Lower lobe of right lung (tissue), 2 donors: ENCODE data around the gene GFER. TPM values are rescaled to one million over a fixed set of nuclear protein-coding genes. Genes with fewer than 3 reads are reported as not detected.

ENCODE experiments used
- ATAC-seq, 2 donors: fragments of 200-7000 bp; cut with Tn5 transposase; one replicate each; pipeline ENCODE4 v1.9.1; 2020 to 2022; ENCODE audit warnings: mild to moderate bottlenecking in 2 of 2, moderate library complexity in 2 of 2
- DNase-seq: peaks from one replicate; pipeline ENCODE4 v3.0.0-alpha.2; 2020
- H3K27ac ChIP-seq: fragments of 200-600 bp; one replicate; pipeline ENCODE4 v1.8.0; 2022
- H3K27me3 ChIP-seq: fragments of 200-600 bp; one replicate; pipeline ENCODE4 v1.8.0; 2022; ENCODE audit warnings: low read depth
- H3K36me3 ChIP-seq: fragments of 200-600 bp; one replicate; pipeline ENCODE4 v1.8.0; 2022; ENCODE audit warnings: mild to moderate bottlenecking
- H3K4me1 ChIP-seq: fragments of 200-600 bp; one replicate; pipeline ENCODE4 v1.8.0; 2022
- H3K4me3 ChIP-seq: fragments of 200-600 bp; one replicate; pipeline ENCODE4 v1.8.0; 2022; ENCODE audit warnings: mild to moderate bottlenecking
- H3K9me3 ChIP-seq: fragments of 200-600 bp; one replicate; pipeline ENCODE4 v1.8.0; 2022
- intact Hi-C: fragments of 100-400 bp; cut with DNase I; formaldehyde crosslinking; loops from one replicate; pipeline ENCODE4 v1.11.0; 2022
- total RNA-seq: library from RNA; stranded (reverse); fragmentation: NEBNext Ultra II Directional; extraction: Animal tissue kit (Norgen Biotek cat#: 25700); gene quantifications from one replicate; pipeline ENCODE4 v1.2.1, GENCODE V29; 2021
- TF ChIP-seq, protein P1 (sequence below): fragments of 200-600 bp; IDR thresholded peaks from one replicate; pipeline ENCODE4 v1.8.0; 2022; ENCODE audit warnings: antibody characterized with exemption, mild to moderate bottlenecking
- donor health status: DM: no; HTN: yes; CAD: no; lungs with severe emphysema.

Gene GFER
- total RNA-seq, 1 donor from 2014 or later = 24.7 TPM

DNA sequence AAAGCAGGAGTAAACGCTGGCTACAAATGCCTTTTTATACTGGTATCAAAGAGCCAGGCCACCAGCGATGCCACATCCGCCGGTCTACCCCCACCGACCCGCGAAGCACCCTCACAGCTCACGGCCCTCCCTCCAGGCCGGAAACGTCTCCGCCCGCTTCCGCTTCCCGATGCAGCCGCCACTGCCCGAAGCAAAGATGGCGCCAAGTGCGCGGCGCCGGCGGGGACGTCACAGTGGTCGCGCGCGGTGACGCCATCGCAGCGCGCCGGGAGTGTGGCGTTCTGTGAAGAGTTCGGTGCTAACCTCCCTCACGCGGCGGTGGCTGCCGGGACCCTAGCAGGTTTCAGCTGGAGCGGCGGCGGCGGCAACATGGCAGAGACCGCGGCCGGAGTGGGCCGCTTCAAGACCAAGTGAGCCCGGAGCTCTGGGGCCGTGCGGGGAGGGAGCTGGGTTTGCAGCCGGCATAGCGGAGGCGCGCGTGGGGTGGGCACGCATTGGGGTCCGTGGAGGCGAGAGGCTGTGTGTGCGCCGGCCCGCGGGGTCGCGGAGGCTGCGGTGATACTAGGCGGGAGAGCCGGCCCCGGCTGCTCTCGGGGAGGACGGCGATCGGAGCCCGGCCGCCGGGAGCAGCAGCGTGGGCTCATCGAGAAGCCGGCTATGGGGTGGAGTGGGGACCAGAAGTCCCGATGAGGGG is 12.1 kb upstream of the GFER start, which contains the start of gene TBL3:
TBL3 (plus strand) TSS at position 258 of the 694 bp plus-strand sequence; CDS start at position 370, 112 bp downstream.
- intact Hi-C loops = no loop called here
- ATAC-seq (peak; percentile 96 to 97), DNase-seq (peak; percentile 95)
- Histone ChIP-seq H3K4me1 (peaks cover 27% of the 10 kb centered on the region), H3K4me3 (peak within 1 kb of the TSS; percentile 100), H3K27me3 (no peaks in the 10 kb centered on the region), H3K36me3 (peaks cover 30% of the 10 kb centered on the region), H3K27ac (peak within 1 kb of the TSS; percentile 93), H3K9me3 (no peaks in the 10 kb centered on the region)
- TF ChIP-seq, protein P1, sequence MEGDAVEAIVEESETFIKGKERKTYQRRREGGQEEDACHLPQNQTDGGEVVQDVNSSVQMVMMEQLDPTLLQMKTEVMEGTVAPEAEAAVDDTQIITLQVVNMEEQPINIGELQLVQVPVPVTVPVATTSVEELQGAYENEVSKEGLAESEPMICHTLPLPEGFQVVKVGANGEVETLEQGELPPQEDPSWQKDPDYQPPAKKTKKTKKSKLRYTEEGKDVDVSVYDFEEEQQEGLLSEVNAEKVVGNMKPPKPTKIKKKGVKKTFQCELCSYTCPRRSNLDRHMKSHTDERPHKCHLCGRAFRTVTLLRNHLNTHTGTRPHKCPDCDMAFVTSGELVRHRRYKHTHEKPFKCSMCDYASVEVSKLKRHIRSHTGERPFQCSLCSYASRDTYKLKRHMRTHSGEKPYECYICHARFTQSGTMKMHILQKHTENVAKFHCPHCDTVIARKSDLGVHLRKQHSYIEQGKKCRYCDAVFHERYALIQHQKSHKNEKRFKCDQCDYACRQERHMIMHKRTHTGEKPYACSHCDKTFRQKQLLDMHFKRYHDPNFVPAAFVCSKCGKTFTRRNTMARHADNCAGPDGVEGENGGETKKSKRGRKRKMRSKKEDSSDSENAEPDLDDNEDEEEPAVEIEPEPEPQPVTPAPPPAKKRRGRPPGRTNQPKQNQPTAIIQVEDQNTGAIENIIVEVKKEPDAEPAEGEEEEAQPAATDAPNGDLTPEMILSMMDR = no peak

DNA sequence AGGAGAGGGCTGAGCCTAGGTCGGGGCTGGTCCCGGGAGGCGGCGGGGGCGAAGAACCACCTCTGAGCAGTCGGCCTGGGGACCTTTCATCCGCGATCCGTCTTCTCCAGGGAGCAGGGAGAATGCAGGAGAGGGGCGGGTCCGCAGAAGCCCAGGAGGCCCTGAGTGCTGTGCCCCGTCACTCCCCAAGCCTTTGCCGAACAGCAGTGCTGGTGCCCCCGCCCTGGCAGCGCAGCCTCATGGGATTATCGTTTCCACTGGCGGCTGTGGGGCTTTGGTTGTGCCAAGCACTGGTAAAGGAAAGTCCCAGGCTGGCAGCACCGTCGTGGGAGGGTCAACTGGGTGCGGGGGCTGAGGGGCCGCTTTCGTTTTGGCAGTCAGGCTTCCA is 11.5 kb upstream of the GFER start:
- Histone ChIP-seq H3K4me3 (peak overlapping the region; percentile 100), H3K27me3 (no peaks in the 10 kb centered on the region), H3K4me1 (peaks cover 27% of the 10 kb centered on the region), H3K36me3 (peaks cover 35% of the 10 kb centered on the region), H3K27ac (peak overlapping the region; percentile 93), H3K9me3 (no peaks in the 10 kb centered on the region)
- TF ChIP-seq, protein P1 = no peak
- ATAC-seq = peak in 1 of 2 donors; percentile 11
- intact Hi-C loops = no loop called here
- DNase-seq = no peak

DNA sequence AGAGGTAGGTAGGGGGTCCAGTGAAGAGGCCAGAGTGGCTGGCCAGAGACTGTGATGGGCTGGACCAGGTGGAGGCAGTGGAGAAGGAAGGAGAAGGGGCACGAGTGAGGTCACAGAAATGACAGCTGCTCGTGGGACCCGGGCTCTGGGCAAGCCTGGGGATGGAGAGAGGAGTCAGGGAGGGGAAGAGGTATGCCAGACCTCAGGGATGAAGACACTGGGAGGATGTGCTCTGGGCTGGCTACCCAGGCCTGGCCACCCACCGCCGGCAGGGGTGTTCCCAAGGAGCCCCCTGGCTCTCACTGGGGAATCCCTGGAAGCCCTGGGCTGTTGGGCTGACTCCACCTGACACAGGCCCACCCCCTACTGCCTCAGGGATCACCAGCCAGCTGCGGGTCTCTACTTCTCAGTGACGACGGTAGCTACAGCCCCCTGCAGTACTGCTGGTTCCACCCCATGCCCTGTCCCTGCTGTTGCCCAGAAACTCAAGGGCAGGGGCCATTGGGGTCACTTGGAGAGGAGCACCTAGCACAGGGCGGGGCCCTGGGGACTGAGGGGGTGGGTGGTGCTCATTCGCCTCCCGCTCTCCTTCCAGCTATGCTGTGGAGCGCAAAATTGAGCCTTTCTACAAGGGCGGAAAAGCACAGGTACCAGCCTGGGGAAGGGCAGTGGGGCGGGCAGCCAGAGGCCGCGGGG is 10.4 kb upstream of the GFER start:
- TF ChIP-seq, protein P1 = no peak
- H3K36me3 ChIP-seq = peaks cover 45% of the 10 kb centered on the region
- H3K27me3 ChIP-seq = peaks cover 1% of the 10 kb centered on the region
- no peak overlapping the region for H3K27ac ChIP-seq
- H3K4me1 ChIP-seq = peaks cover 29% of the 10 kb centered on the region
- no peaks in the 10 kb centered on the region for H3K9me3 ChIP-seq
- intact Hi-C loops = no loop called here
- ATAC-seq (no peak), DNase-seq (no peak)
- H3K4me3 ChIP-seq = no peak overlapping the region

DNA sequence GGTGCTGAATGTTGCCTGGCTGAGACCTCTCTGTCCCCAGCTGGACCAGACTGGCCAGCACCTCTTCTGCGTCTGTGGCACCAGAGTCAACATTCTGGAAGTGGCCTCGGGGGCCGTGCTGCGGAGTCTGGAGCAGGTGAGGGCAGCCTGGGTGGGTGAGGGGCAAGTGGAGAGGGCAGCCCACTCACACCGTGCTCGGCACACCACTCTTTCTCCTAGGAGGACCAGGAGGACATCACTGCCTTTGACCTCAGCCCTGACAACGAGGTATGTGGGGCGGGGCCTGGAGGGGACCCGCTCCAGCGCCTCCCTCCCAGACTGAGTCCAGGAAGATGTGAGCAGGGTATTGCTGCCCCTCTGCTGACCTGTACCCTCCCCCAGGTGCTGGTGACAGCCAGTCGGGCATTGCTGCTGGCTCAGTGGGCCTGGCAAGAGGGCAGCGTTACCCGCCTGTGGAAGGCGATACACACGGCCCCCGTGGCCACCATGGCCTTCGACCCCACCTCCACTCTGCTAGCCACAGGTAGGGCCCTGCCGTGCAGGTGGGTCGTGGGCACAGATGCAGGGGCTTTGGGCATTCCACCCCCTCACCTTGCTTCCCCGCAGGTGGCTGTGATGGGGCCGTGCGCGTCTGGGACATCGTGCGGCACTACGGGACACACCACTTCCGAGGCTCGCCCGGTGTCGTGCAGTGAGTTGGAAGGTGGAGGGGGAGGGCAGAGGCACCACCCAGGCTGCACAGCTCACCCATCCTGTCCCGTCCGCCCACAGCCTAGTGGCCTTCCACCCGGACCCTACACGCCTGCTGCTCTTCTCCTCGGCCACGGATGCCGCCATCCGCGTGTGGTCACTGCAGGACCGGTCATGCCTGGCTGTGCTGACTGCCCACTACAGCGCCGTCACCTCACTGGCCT is 9.6 kb upstream of the GFER start:
- DNase-seq = no peak

More for the DNA sequence above, 9.6 kb upstream of the GFER start:
- H3K27ac ChIP-seq = no peak overlapping the region
- H3K36me3 ChIP-seq = peaks cover 45% of the 10 kb centered on the region
- H3K9me3 ChIP-seq = no peaks in the 10 kb centered on the region
- peaks cover 9% of the 10 kb centered on the region for H3K27me3 ChIP-seq
- intact Hi-C loops = no loop called here
- H3K4me3 ChIP-seq = no peak overlapping the region
- TF ChIP-seq, protein P1 = no peak
- H3K4me1 ChIP-seq = peaks cover 31% of the 10 kb centered on the region
- no peak for ATAC-seq
